ENCODE data around the gene COQ8A. TPM values are rescaled to one million over a fixed set of nuclear protein-coding genes. Genes with fewer than 3 reads are reported as not detected.

Gene COQ8A
- polyA plus RNA-seq, 1 of the 3 experiments (the other 2 are of a cell fraction), result 11.8 TPM

GRCh38 chr1:226977643-226978431, 37.7 kb downstream of the COQ8A start:
- Histone ChIP-seq H4K20me1 (ENCODE audit: insufficient read depth) (no peaks in the 10 kb centered on the region), H3K36me3 (replicated peaks in 1 of 2; ENCODE audit: control insufficient read depth in 1 of 2, insufficient read depth in 2 of 2, low read length in 1 of 2) (no peaks in the 10 kb centered on the region), H3K4me1 (ENCODE audit: control insufficient read depth in 1 of 2, insufficient read depth in 2 of 2, low read depth in 1 of 2, low read length in 1 of 2) (peaks cover 0 to 37% of the 10 kb centered on the region in 2 experiments; a peak in 1 of 4 replicates), H3K9me3 (no peaks in the 10 kb centered on the region), H3K4me2 (no peak overlapping the region), H3F3A (replicated peaks; ENCODE audit: insufficient read depth) (no peaks in the 10 kb centered on the region), H3K9me2 (no peaks in the 10 kb centered on the region), H3K27ac (ENCODE audit: low read depth in 2 of 2, low read length in 1 of 2) (no peak overlapping the region), H3K4me3 (ENCODE audit: low read depth in 2 of 2, low read length in 1 of 2) (no peak overlapping the region), H3K27me3 (ENCODE audit: insufficient read depth) (no peaks in the 10 kb centered on the region), H3K79me2 (ENCODE audit: insufficient read depth) (no peaks in the 10 kb centered on the region), H3K9ac (no peak overlapping the region), H2AFZ (ENCODE audit: low read depth) (no peak overlapping the region)
- TF ChIP-seq YY1 (IDR thresholded peaks at IDR 0.05; ENCODE audit: low read depth) (no peak), POLR2AphosphoS5 (IDR thresholded peaks at IDR 0.05; ENCODE audit: low read depth, low read length) (no peak), USF2 (IDR thresholded peaks at IDR 0.05; ENCODE audit: borderline replicate concordance, low read depth, low read length) (no peak), SMC3 (IDR thresholded peaks at IDR 0.05; ENCODE audit: low read depth, low read length) (no peak), ZBTB33 (IDR thresholded peaks at IDR 0.05; ENCODE audit: borderline replicate concordance, low read depth) (no peak), EP300 (IDR thresholded peaks at IDR 0.05; ENCODE audit: borderline replicate concordance in 1 of 2, low read depth in 1 of 2, low read length in 1 of 2) (no peak), FOXJ3 (CRISPR knock-in tag; IDR thresholded peaks at IDR 0.05) (no peak), IRF3 (IDR thresholded peaks at IDR 0.05; ENCODE audit: low read depth, low read length) (no peak), RXRA (IDR thresholded peaks at IDR 0.05; ENCODE audit: borderline replicate concordance, low read depth) (no peak), NFIC (IDR thresholded peaks at IDR 0.05; ENCODE audit: borderline replicate concordance) (no peak), GABPA (IDR thresholded peaks at IDR 0.05; ENCODE audit: low read depth) (no peak), ELF1 (IDR thresholded peaks at IDR 0.05) (no peak), CTCF (IDR thresholded peaks at IDR 0.05) (no peak), USF1 (IDR thresholded peaks at IDR 0.05; ENCODE audit: borderline replicate concordance, low read depth) (no peak), RFX5 (IDR thresholded peaks at IDR 0.05; ENCODE audit: low read length) (no peak), MXI1 (IDR thresholded peaks at IDR 0.05; ENCODE audit: low read depth, low read length) (no peak)
- ChIA-PET POLR2A (no interaction called here), CTCF (no interaction called here)
- 91% methylated on average over 18 of the region's 20 CpGs for WGBS (ENCODE audit: low lambda C conversion rate)
- DNase-seq, result no peak
